HFF-Myc (cell line): Measurements from ENCODE around the gene RASSF7.

Experiments
- DNase-seq: peaks from one replicate; pipeline ENCODE4 v3.0.0-alpha.2; 2011; ENCODE audit warnings: low read depth; ENCODE audit errors: extremely low read depth
- H3K4me3 ChIP-seq: replicated peaks from 2 replicates; pipeline ENCODE4 v1.5.1; 2011; ENCODE audit warnings: low read depth, mild to moderate bottlenecking, control low read depth, low read length
- CTCF ChIP-seq: IDR thresholded peaks from 2 replicates; pipeline ENCODE4 v1.5.1; 2012; ENCODE audit warnings: mild to moderate bottlenecking, low read depth, low read length, control low read depth; ENCODE audit errors: missing control alignments

Gene RASSF7

GRCh38 chr11:548700-549603, 11.8 kb upstream of the RASSF7 start:
- no peak for TF ChIP-seq CTCF
- H3K4me3 ChIP-seq = no peak overlapping the region
- no peak for DNase-seq

DNA sequence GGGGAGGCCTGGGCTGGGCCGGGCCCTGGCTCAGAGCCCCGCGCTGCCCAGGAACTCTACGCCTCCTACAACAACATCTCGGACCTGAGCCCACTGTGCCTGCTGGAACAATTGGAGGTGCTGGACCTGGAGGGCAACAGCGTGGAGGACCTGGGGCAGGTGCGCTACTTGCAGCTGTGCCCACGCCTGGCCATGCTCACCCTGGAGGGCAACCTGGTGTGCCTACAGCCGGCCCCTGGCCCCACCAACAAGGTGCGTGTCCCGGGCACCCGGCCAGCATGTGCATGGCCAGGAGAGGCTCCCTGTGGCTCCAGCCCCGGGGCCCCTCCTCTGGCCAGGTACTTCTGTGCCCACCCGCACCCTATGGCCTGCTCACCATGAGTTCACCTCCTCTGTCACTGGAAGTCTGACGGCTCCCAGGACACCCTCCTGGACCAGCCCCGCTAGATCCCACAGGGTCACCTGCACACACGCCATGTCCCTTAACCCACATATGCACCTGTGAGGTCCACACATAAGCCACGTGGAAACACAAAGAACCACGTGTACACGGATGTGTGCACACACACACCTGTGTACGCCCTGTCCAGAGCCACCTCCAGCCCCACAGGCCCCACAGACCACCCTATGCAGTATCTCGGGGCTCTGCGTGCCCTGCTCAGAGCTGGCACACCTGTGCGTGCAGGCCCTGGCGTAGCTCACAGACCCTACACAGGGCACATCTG, 10.6 kb upstream of the RASSF7 start:
- no peak for TF ChIP-seq CTCF
- H3K4me3 ChIP-seq = no peak overlapping the region
- no peak for DNase-seq

DNA sequence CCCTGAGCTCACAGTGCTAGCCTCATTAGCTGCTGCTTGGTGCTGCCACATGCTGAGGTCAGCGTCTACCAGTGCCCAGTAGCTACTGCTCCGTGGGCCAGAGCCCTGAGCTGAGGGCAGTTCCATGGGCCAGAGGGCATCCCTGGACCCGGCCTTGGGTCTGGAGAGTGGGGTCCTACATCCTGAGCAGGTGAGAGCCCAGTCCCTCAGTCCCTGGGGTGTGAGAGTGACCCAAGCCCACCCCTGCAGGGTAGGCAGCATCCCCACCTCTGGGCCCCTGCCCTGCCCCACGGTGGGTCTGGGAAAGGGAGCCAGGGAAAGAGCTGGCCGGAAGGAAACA, 10.1 kb upstream of the RASSF7 start:
- DNase-seq = no peak
- no peak overlapping the region for H3K4me3 ChIP-seq
- TF ChIP-seq CTCF = no peak

DNA sequence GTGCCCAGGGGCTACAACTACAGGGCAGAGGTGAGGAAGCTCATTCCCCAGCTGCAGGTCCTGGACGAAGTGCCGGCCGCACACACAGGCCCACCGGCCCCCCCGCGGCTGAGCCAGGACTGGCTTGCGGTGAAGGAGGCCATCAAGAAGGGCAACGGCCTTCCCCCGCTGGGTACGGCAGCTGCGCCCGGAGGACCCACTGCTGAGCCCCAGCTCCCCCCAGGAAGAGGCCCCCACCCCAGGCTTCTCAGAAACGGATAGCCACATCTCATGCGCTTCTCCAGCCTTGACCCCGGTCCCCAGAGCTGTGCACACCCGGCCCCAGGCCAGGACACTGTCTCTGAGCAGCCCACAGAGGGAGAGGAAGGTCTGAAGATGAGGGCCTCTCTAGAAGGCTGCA, 9.6 kb upstream of the RASSF7 start:
- no peak overlapping the region for H3K4me3 ChIP-seq
- TF ChIP-seq CTCF = no peak
- no peak for DNase-seq

DNA sequence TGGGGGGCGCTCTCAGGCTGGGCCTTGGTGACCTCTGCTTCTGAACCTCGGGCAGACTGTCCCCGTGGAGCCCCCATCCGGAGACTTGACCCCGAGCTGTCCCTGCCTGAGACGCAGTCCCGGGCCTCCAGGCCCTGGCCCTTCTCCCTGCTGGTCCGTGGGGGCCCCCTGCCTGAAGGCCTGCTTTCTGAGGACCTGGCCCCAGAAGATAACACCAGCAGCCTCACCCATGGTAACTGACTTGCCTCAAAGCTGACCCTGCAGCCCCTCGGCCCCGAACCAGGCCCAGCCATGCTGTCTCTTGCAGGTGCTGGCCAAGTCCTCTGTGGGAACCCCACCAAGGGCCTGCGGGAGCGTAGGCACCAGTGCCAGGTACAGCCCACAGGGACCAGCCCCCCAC, 9.2 kb upstream of the RASSF7 start:
- no peak overlapping the region for H3K4me3 ChIP-seq
- no peak for DNase-seq
- no peak for TF ChIP-seq CTCF

- no peak overlapping the region for H3K4me3 ChIP-seq
- DNase-seq = no peak
- no peak for TF ChIP-seq CTCF
Observed at GRCh38 chr11:553083-553987, 7.4 kb upstream of the RASSF7 start.
